GM23338 (cell line): ENCODE data around the gene CNTNAP5. TPM values are rescaled to one million over a fixed set of nuclear protein-coding genes. Genes with fewer than 3 reads are reported as not detected.

Experiments used
- ATAC-seq: fragments of 200-7000 bp; cut with Tn5 transposase; 3 replicates; pipeline ENCODE4 v1.9.1; 2020
- DNase-seq: peaks from one replicate; pipeline ENCODE4 v3.0.0-alpha.2; 2015; ENCODE audit warnings: low spot score
- H2AFZ ChIP-seq: fragments of 200-600 bp; sonication (generic); 2 replicates; pipeline ENCODE4 v1.8.0; 2016; ENCODE audit warnings: antibody characterized with exemption, mild to moderate bottlenecking, moderate library complexity
- H3F3A ChIP-seq: fragments of 200-600 bp; sonication (generic); replicated peaks from 2 replicates; pipeline ENCODE4 v1.8.0; 2017; ENCODE audit warnings: antibody characterized with exemption, mixed run types, low read depth
- H3K27ac ChIP-seq: fragments of 200-600 bp; sonication (generic); 2 replicates; pipeline ENCODE4 v1.6.1; 2016; ENCODE audit warnings: low read depth
- H3K27me3 ChIP-seq: fragments of 200-600 bp; sonication (generic); 2 replicates; pipeline ENCODE4 v1.8.0; 2016; ENCODE audit warnings: mild to moderate bottlenecking, mixed run types, moderate library complexity; ENCODE audit not compliant: insufficient read depth
- H3K36me3 ChIP-seq: fragments of 200-600 bp; sonication (generic); 2 replicates; pipeline ENCODE4 v1.8.0; 2016; ENCODE audit warnings: mild to moderate bottlenecking; ENCODE audit not compliant: insufficient read depth
- H3K4me1 ChIP-seq: fragments of 200-600 bp; sonication (generic); 2 replicates; pipeline ENCODE4 v1.8.0; 2016; ENCODE audit warnings: mild to moderate bottlenecking, moderate library complexity; ENCODE audit not compliant: insufficient read depth
- H3K4me2 ChIP-seq: fragments of 200-600 bp; sonication (generic); 2 replicates; pipeline ENCODE4 v1.7.1; 2017; ENCODE audit warnings: mixed run types
- H3K4me3 ChIP-seq: fragments of 200-600 bp; sonication (generic); 2 replicates; pipeline ENCODE4 v1.6.1; 2016; ENCODE audit warnings: mixed run types
- H3K79me2 ChIP-seq: fragments of 200-600 bp; sonication (generic); replicated peaks from 2 replicates; pipeline ENCODE4 v1.8.0; 2017; ENCODE audit warnings: mild to moderate bottlenecking; ENCODE audit not compliant: insufficient read depth
- H3K9me2 ChIP-seq: fragments of 200-600 bp; sonication (generic); 2 replicates; pipeline ENCODE4 v1.8.0; 2017; ENCODE audit not compliant: insufficient read depth
- H4K20me1 ChIP-seq: fragments of 200-600 bp; sonication (generic); replicated peaks from 2 replicates; pipeline ENCODE4 v1.8.0; 2017; ENCODE audit warnings: mild to moderate bottlenecking; ENCODE audit not compliant: insufficient read depth
- H3K27ac Mint-ChIP-seq: 2 replicates; pipeline ENCODE4 v1.8.0; 2020; ENCODE audit warnings: inconsistent platforms, mild to moderate bottlenecking, moderate library complexity, mixed read lengths
- H3K27me3 Mint-ChIP-seq: 3 replicates; pipeline ENCODE4 v1.8.0; 2022; ENCODE audit warnings: low read depth, mild to moderate bottlenecking, moderate library complexity, mixed read lengths, inconsistent platforms; ENCODE audit not compliant: insufficient read depth, poor library complexity
- H3K36me3 Mint-ChIP-seq: 3 replicates; pipeline ENCODE4 v1.8.0; 2021; ENCODE audit warnings: low read depth, mild to moderate bottlenecking, inconsistent platforms, moderate library complexity, mixed read lengths
- H3K4me1 Mint-ChIP-seq: 3 replicates; pipeline ENCODE4 v1.8.0; 2020; ENCODE audit warnings: mild to moderate bottlenecking, inconsistent platforms, mixed read lengths
- H3K4me3 Mint-ChIP-seq: 3 replicates; pipeline ENCODE4 v1.8.0; 2021; ENCODE audit warnings: moderate library complexity, mild to moderate bottlenecking, inconsistent platforms, mixed read lengths
- H3K9me3 Mint-ChIP-seq: 3 replicates; pipeline ENCODE4 v1.8.0; 2020; ENCODE audit warnings: moderate library complexity, mild to moderate bottlenecking, inconsistent platforms, mixed read lengths
- CTCF ChIP-seq, 2 experiments: fragments of 200-600 bp in 1 of 2; sonication (generic) in 1 of 2; conservative IDR thresholded peaks; 2 replicates each; pipeline versions ENCODE4 v1.5.1 to v1.6.1; 2016 to 2017; ENCODE audit warnings: antibody characterized with exemption in 2 of 2, low read depth in 2 of 2, mild to moderate bottlenecking in 2 of 2, moderate library complexity in 1 of 2
- JUNB ChIP-seq: IDR thresholded peaks from one replicate; pipeline ENCODE4 v1.6.1; 2016; ENCODE audit warnings: antibody characterized with exemption; ENCODE audit not compliant: unreplicated experiment
- NANOG ChIP-seq: IDR thresholded peaks from 2 replicates; pipeline ENCODE4 v1.6.1; 2016; ENCODE audit warnings: antibody characterized with exemption, borderline replicate concordance
- POLR2AphosphoS5 ChIP-seq: IDR thresholded peaks from 2 replicates; pipeline ENCODE4 v1.6.1; 2016; ENCODE audit warnings: antibody characterized with exemption, low read depth
- ZNF114 ChIP-seq: fragments of 250-450 bp; sonication (Bioruptor Pico); IDR thresholded peaks from 2 replicates; pipeline ENCODE4 v1.5.0; 2020; ENCODE audit warnings: mild to moderate bottlenecking, moderate library complexity
- ZNF331 ChIP-seq: fragments of 250-450 bp; sonication (Bioruptor Pico); IDR thresholded peaks from 2 replicates; pipeline ENCODE4 v1.5.0; 2020; ENCODE audit warnings: low read depth, mild to moderate bottlenecking, moderate library complexity
- polyA plus RNA-seq: library from polyadenylated mRNA; unstranded; fragments of >200 nt; fragmentation: Nextera tagmentation; extraction: Ambion mirVana; gene quantifications from 2 replicates; pipeline ENCODE4 v1.2.1, GENCODE V29; 2016
- total RNA-seq: library from RNA; depleted of rRNA; stranded (reverse); fragments of >200 nt; shearing (Covaris generic); gene quantifications from 2 replicates; pipeline ENCODE4 v1.2.3, GENCODE V29; 2014
- TF ChIP-seq, protein P1 (sequence below): fragments of 250-450 bp; sonication (Bioruptor Pico); IDR thresholded peaks from 2 replicates; pipeline ENCODE4 v1.5.0; 2020; ENCODE audit warnings: mild to moderate bottlenecking, moderate library complexity
- TF ChIP-seq, protein P2 (sequence below): IDR thresholded peaks from one replicate; pipeline ENCODE4 v1.6.1; 2018; ENCODE audit warnings: antibody characterized with exemption; ENCODE audit not compliant: unreplicated experiment

CNTNAP5 gene
- total and polyA plus RNA-seq, 2 experiments from 2014 or later: 0.49 to 0.50 TPM

DNA sequence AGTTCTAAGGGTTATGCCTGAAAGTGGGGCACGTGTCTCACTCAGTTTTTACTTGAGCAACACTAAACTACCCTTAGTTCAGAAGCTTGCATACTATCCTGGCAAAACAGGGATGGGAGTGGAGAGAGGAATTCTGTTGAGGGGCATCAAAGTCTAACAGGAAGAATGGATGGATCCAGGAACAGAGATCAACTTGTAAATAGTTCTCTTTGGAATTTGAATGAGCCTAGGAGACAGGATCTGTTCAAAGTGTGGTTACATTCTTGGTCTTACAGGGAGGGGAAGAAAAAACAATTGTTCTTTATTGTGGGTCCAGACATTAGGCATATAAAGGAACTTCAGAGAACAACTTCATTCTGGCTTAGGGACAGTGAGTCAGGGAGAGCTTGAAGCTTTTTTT is 560.2 kb downstream of the CNTNAP5 start:
- Mint-ChIP-seq H3K36me3 (no peaks in the 10 kb centered on the region), H3K27me3 (no peaks in the 10 kb centered on the region), H3K27ac (no peak overlapping the region), H3K9me3 (no peaks in the 10 kb centered on the region; the same call in 2 of the 3 replicates), H3K4me3 (no peak overlapping the region), H3K4me1 (peaks cover 18% of the 10 kb centered on the region)
- Histone ChIP-seq H3K4me3 (no peak overlapping the region), H3K27me3 (no peaks in the 10 kb centered on the region), H3K36me3 (no peaks in the 10 kb centered on the region), H2AFZ (no peak overlapping the region), H3K4me2 (no peak overlapping the region), H3K79me2 (no peaks in the 10 kb centered on the region), H3K4me1 (peaks cover 18% of the 10 kb centered on the region), H4K20me1 (no peaks in the 10 kb centered on the region), H3K9me2 (peaks cover 4% of the 10 kb centered on the region), H3F3A (no peaks in the 10 kb centered on the region), H3K27ac (no peak overlapping the region)
- DNase-seq (no peak), ATAC-seq (no peak)
- TF ChIP-seq NANOG: no peak
- TF ChIP-seq, protein P1, sequence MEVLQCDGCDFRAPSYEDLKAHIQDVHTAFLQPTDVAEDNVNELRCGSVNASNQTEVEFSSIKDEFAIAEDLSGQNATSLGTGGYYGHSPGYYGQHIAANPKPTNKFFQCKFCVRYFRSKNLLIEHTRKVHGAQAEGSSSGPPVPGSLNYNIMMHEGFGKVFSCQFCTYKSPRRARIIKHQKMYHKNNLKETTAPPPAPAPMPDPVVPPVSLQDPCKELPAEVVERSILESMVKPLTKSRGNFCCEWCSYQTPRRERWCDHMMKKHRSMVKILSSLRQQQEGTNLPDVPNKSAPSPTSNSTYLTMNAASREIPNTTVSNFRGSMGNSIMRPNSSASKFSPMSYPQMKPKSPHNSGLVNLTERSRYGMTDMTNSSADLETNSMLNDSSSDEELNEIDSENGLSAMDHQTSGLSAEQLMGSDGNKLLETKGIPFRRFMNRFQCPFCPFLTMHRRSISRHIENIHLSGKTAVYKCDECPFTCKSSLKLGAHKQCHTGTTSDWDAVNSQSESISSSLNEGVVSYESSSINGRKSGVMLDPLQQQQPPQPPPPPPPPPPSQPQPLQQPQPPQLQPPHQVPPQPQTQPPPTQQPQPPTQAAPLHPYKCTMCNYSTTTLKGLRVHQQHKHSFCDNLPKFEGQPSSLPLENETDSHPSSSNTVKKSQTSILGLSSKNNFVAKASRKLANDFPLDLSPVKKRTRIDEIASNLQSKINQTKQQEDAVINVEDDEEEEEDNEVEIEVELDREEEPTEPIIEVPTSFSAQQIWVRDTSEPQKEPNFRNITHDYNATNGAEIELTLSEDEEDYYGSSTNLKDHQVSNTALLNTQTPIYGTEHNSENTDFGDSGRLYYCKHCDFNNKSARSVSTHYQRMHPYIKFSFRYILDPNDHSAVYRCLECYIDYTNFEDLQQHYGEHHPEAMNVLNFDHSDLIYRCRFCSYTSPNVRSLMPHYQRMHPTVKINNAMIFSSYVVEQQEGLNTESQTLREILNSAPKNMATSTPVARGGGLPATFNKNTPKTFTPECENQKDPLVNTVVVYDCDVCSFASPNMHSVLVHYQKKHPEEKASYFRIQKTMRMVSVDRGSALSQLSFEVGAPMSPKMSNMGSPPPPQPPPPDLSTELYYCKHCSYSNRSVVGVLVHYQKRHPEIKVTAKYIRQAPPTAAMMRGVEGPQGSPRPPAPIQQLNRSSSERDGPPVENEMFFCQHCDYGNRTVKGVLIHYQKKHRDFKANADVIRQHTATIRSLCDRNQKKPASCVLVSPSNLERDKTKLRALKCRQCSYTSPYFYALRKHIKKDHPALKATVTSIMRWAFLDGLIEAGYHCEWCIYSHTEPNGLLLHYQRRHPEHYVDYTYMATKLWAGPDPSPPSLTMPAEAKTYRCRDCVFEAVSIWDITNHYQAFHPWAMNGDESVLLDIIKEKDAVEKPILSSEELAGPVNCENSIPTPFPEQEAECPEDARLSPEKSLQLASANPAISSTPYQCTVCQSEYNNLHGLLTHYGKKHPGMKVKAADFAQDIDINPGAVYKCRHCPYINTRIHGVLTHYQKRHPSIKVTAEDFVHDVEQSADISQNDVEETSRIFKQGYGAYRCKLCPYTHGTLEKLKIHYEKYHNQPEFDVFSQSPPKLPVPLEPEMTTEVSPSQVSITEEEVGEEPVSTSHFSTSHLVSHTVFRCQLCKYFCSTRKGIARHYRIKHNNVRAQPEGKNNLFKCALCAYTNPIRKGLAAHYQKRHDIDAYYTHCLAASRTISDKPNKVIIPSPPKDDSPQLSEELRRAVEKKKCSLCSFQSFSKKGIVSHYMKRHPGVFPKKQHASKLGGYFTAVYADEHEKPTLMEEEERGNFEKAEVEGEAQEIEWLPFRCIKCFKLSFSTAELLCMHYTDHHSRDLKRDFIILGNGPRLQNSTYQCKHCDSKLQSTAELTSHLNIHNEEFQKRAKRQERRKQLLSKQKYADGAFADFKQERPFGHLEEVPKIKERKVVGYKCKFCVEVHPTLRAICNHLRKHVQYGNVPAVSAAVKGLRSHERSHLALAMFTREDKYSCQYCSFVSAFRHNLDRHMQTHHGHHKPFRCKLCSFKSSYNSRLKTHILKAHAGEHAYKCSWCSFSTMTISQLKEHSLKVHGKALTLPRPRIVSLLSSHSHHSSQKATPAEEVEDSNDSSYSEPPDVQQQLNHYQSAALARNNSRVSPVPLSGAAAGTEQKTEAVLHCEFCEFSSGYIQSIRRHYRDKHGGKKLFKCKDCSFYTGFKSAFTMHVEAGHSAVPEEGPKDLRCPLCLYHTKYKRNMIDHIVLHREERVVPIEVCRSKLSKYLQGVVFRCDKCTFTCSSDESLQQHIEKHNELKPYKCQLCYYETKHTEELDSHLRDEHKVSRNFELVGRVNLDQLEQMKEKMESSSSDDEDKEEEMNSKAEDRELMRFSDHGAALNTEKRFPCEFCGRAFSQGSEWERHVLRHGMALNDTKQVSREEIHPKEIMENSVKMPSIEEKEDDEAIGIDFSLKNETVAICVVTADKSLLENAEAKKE: no peak

GRCh38 chr2:124586210-124586609 is 561.1 kb downstream of the CNTNAP5 start:
- no peaks in the 10 kb centered on the region for H3K79me2 ChIP-seq
- no peak overlapping the region for H2AFZ ChIP-seq
- Mint-ChIP-seq H3K36me3 (no peaks in the 10 kb centered on the region), H3K4me1 (peaks cover 10% of the 10 kb centered on the region), H3K9me3 (no peaks in the 10 kb centered on the region; the same call in 2 of the 3 replicates), H3K4me3 (no peak overlapping the region), H3K27me3 (no peaks in the 10 kb centered on the region), H3K27ac (no peak overlapping the region)
- H3K36me3 ChIP-seq: no peaks in the 10 kb centered on the region
- H3K4me1 ChIP-seq: peaks cover 8% of the 10 kb centered on the region
- H3K4me3 ChIP-seq: no peak overlapping the region
- H3K27me3 ChIP-seq: no peaks in the 10 kb centered on the region
- no peak for ATAC-seq
- peaks cover 4% of the 10 kb centered on the region for H3K9me2 ChIP-seq
- H3F3A ChIP-seq: no peaks in the 10 kb centered on the region
- no peak for DNase-seq
- H3K4me2 ChIP-seq: no peak overlapping the region
- H3K27ac ChIP-seq: no peak overlapping the region
- no peaks in the 10 kb centered on the region for H4K20me1 ChIP-seq
- TF ChIP-seq ZNF114 (no peak), POLR2AphosphoS5 (no peak), ZNF331 (CRISPR knock-in tag) (no peak), CTCF (conservative IDR thresholded peaks at IDR 0.05; ENCODE audit: low read depth in 2 of 2) (no peak), JUNB (no peak)
- TF ChIP-seq, protein P2, sequence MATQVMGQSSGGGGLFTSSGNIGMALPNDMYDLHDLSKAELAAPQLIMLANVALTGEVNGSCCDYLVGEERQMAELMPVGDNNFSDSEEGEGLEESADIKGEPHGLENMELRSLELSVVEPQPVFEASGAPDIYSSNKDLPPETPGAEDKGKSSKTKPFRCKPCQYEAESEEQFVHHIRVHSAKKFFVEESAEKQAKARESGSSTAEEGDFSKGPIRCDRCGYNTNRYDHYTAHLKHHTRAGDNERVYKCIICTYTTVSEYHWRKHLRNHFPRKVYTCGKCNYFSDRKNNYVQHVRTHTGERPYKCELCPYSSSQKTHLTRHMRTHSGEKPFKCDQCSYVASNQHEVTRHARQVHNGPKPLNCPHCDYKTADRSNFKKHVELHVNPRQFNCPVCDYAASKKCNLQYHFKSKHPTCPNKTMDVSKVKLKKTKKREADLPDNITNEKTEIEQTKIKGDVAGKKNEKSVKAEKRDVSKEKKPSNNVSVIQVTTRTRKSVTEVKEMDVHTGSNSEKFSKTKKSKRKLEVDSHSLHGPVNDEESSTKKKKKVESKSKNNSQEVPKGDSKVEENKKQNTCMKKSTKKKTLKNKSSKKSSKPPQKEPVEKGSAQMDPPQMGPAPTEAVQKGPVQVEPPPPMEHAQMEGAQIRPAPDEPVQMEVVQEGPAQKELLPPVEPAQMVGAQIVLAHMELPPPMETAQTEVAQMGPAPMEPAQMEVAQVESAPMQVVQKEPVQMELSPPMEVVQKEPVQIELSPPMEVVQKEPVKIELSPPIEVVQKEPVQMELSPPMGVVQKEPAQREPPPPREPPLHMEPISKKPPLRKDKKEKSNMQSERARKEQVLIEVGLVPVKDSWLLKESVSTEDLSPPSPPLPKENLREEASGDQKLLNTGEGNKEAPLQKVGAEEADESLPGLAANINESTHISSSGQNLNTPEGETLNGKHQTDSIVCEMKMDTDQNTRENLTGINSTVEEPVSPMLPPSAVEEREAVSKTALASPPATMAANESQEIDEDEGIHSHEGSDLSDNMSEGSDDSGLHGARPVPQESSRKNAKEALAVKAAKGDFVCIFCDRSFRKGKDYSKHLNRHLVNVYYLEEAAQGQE: no peak
